Natural killer cell (primary cell): ENCODE measurements around the gene CCDC9B. TPM values are rescaled to one million over a fixed set of nuclear protein-coding genes. Genes with fewer than 3 reads are reported as not detected.

Source experiments
- ATAC-seq, 3 donors: fragments of 150-1000 bp in 2 of 3; fragments of 200-7000 bp in 1 of 3; cut with Tn5 transposase; 1 replicate in 1 of 3; 2 replicates in 2 of 3; pipeline ENCODE4 v1.10.0; 2021; ENCODE audit warnings: mild to moderate bottlenecking in 2 of 3, moderate library complexity in 2 of 3
- DNase-seq, 2 donors: peaks; one replicate each; pipeline versions ENCODE4 v3.0.0 to v3.0.0-alpha.2; 2013 to 2021; ENCODE audit warnings: mixed read lengths in 1 of 2
- H3K27ac ChIP-seq: one replicate; pipeline ENCODE4 v1.5.1; 2013; ENCODE audit warnings: mild to moderate bottlenecking, low read length
- H3K27me3 ChIP-seq: one replicate; pipeline ENCODE4 v1.6.1; 2013; ENCODE audit warnings: low read length; ENCODE audit not compliant: control insufficient read depth, insufficient read depth
- H3K36me3 ChIP-seq: one replicate; pipeline ENCODE4 v1.6.1; 2013; ENCODE audit warnings: low read length; ENCODE audit not compliant: control insufficient read depth, insufficient read depth
- H3K4me1 ChIP-seq: one replicate; pipeline ENCODE4 v1.6.1; 2013; ENCODE audit warnings: low read length; ENCODE audit not compliant: control insufficient read depth, insufficient read depth
- H3K4me3 ChIP-seq: one replicate; pipeline ENCODE4 v1.5.1; 2013; ENCODE audit warnings: low read length
- H3K9me3 ChIP-seq: one replicate; pipeline ENCODE4 v1.6.1; 2013; ENCODE audit warnings: low read length; ENCODE audit not compliant: control insufficient read depth, insufficient read depth
- H3K27ac Mint-ChIP-seq, 2 donors: one replicate each; pipeline ENCODE4 v1.8.0; 2022; ENCODE audit warnings: mild to moderate bottlenecking in 2 of 2, mixed read lengths in 2 of 2, moderate library complexity in 1 of 2
- H3K27me3 Mint-ChIP-seq, 2 donors: one replicate each; pipeline ENCODE4 v1.8.0; 2022; ENCODE audit warnings: low read depth in 2 of 2, mixed read lengths in 2 of 2
- H3K36me3 Mint-ChIP-seq: one replicate; pipeline ENCODE4 v1.8.0; 2022; ENCODE audit warnings: mixed read lengths
- H3K4me1 Mint-ChIP-seq, 2 donors: one replicate each; pipeline ENCODE4 v1.8.0; 2022; ENCODE audit warnings: mixed read lengths in 2 of 2
- H3K4me3 Mint-ChIP-seq: one replicate; pipeline ENCODE4 v1.8.0; 2022; ENCODE audit warnings: mild to moderate bottlenecking, moderate library complexity, mixed read lengths
- H3K9me3 Mint-ChIP-seq, 2 donors: one replicate each; pipeline ENCODE4 v1.8.0; 2022; ENCODE audit warnings: mixed read lengths in 2 of 2
- WGBS: methylation state at CpG from one replicate; pipeline ENCODE4 v1.1.7; 2013; ENCODE audit warnings: missing lambda C conversion rate; ENCODE audit not compliant: insufficient coverage; 5-methylcytosine and 5-hydroxymethylcytosine counted together
- intact Hi-C: fragments of 100-400 bp; cut with micrococcal nuclease; formaldehyde crosslinking; loops from one replicate; pipeline ENCODE4 v1.14.2; 2022
- total RNA-seq, 4 donors: library from RNA; stranded (reverse); fragments of 120-200 nt in 1 of 4; gene quantifications; one replicate each; pipeline versions ENCODE4 v1.2.3 to v1.2.4, GENCODE V29; 2013 to 2022
- TF ChIP-seq, protein P1 (sequence below): fragments of 200-600 bp; IDR thresholded peaks from one replicate; pipeline ENCODE4 v1.8.0; 2022; ENCODE audit warnings: antibody characterized with exemption

The CCDC9B gene
- total RNA-seq, 3 donors from 2014 or later (not counting 1 experiment from before 2014, with no cell fraction given): 4.4 to 5.3 (median 4.7) TPM

DNA sequence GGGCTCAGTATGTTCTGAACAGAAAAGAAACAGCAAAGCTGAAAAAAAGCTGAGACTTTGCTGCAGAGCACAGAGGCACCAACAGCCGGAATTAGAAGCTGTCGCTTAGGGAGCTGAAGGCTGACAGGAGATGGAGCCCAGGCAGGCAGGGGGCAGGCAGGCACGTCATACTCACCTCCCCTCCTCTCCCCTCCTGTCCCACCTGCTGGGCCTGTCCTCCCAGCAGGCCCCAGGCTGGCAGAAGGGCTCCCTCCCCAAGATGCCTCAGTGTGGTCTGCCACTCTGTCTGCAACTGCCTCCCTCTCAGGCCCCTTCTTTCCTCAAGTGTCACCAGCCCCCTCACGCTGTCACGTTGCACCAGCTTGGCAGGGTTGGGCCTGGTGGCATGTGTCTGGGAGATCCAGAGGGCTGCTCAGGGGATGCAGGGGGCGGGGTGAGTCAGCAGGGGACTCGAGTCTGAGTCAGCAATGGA is 54.6 kb downstream of the CCDC9B start:
- WGBS: 87% methylated on average over 7 of the region's 7 CpGs
- DNase-seq (no peak), ATAC-seq (no peak)
- Histone ChIP-seq H3K27me3 (peaks cover 6% of the 10 kb centered on the region), H3K4me1 (peaks cover 15% of the 10 kb centered on the region), H3K27ac (no peak overlapping the region), H3K36me3 (peaks cover 41% of the 10 kb centered on the region), H3K9me3 (no peaks in the 10 kb centered on the region), H3K4me3 (no peak overlapping the region)
- Mint-ChIP-seq H3K27ac (peak overlapping the region in 1 of 2 donors; percentile 56), H3K9me3 (no peaks in the 10 kb centered on the region), H3K36me3 (no peaks in the 10 kb centered on the region), H3K27me3 (peaks cover 0 to 1% of the 10 kb centered on the region in 2 donors), H3K4me1 (peaks cover 0 to 3% of the 10 kb centered on the region in 2 donors), H3K4me3 (no peak overlapping the region)
- intact Hi-C loops: no loop called here
- TF ChIP-seq, protein P1, sequence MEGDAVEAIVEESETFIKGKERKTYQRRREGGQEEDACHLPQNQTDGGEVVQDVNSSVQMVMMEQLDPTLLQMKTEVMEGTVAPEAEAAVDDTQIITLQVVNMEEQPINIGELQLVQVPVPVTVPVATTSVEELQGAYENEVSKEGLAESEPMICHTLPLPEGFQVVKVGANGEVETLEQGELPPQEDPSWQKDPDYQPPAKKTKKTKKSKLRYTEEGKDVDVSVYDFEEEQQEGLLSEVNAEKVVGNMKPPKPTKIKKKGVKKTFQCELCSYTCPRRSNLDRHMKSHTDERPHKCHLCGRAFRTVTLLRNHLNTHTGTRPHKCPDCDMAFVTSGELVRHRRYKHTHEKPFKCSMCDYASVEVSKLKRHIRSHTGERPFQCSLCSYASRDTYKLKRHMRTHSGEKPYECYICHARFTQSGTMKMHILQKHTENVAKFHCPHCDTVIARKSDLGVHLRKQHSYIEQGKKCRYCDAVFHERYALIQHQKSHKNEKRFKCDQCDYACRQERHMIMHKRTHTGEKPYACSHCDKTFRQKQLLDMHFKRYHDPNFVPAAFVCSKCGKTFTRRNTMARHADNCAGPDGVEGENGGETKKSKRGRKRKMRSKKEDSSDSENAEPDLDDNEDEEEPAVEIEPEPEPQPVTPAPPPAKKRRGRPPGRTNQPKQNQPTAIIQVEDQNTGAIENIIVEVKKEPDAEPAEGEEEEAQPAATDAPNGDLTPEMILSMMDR: no peak

DNA sequence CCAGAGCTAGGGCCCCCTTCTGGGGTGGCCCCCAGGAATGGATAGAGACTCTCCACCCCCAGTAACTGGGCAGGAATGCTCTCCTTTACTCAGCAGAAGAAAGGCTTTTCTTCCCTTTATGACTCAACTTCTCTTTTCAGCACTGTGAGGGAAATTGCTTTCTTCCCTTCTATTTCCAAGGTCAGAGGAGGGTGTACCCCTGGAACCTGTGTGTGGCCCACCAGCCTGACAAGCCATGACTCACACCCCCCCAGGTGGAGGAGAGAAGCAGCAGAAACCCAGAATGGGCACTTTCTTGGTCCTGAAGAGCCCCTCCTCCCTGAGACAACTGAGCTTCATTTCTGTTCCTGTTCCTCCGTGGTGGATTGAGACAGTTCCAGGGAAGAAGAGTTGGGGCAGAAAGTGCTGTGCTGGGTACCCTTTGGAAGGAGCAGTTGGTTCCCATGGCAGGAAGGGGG is 55.2 kb downstream of the CCDC9B start:
- Mint-ChIP-seq H3K4me3 (no peak overlapping the region), H3K27me3 (peaks cover 0 to 6% of the 10 kb centered on the region in 2 donors), H3K36me3 (no peaks in the 10 kb centered on the region), H3K27ac (peak overlapping the region in 1 of 2 donors; percentile 56), H3K9me3 (no peaks in the 10 kb centered on the region), H3K4me1 (peaks cover 0 to 5% of the 10 kb centered on the region in 2 donors)
- Histone ChIP-seq H3K9me3 (no peaks in the 10 kb centered on the region), H3K36me3 (peaks cover 41% of the 10 kb centered on the region), H3K4me1 (peaks cover 15% of the 10 kb centered on the region), H3K4me3 (no peak overlapping the region), H3K27me3 (peaks cover 11% of the 10 kb centered on the region), H3K27ac (no peak overlapping the region)
- TF ChIP-seq, protein P1: no peak
- 71% methylated on average over 1 of the region's 1 CpG for WGBS
- no peak for ATAC-seq
- DNase-seq: no peak
- intact Hi-C loops: no loop called here

DNA sequence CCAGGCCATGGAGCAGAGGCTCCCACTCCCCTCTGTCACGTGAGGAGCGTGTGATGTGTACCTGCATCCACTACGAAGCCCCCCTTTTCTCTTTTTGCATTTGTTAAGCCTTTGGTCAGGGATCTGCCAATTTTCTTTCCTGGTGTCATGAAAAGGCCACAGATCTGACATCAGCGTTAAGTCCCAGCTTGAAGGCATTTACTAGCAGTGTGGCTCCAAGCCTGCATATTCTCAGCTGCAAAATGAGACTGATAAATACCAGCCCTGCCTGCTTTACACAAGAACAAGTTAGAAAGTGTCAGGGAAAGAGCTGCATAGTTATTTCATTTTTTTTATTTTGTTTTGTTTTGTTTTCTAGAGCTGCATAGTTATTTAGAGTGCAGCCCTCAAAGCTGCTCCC is 55.6 kb downstream of the CCDC9B start:
- Histone ChIP-seq H3K9me3 (no peaks in the 10 kb centered on the region), H3K27ac (no peak overlapping the region), H3K36me3 (peaks cover 37% of the 10 kb centered on the region), H3K27me3 (peaks cover 12% of the 10 kb centered on the region), H3K4me1 (peaks cover 15% of the 10 kb centered on the region), H3K4me3 (no peak overlapping the region)
- ATAC-seq: no peak
- Mint-ChIP-seq H3K9me3 (no peaks in the 10 kb centered on the region), H3K4me1 (peaks cover 0 to 5% of the 10 kb centered on the region in 2 donors), H3K27me3 (peaks cover 0 to 11% of the 10 kb centered on the region in 2 donors), H3K27ac (peak overlapping the region in 1 of 2 donors; percentile 56), H3K36me3 (no peaks in the 10 kb centered on the region), H3K4me3 (no peak overlapping the region)
- intact Hi-C loops: no loop called here
- DNase-seq: no peak
- TF ChIP-seq, protein P1: no peak
- WGBS: 92% methylated on average over 4 of the region's 4 CpGs
